AG04450 (cell line): ENCODE data around the gene TUBGCP3. TPM values are rescaled to one million over a fixed set of nuclear protein-coding genes. Genes with fewer than 3 reads are reported as not detected.
"Not testable (repeated sequence)": the region's sequence is repeated elsewhere in the genome, so short reads cannot be mapped to it uniquely, and the experiment has no call there.

Experiments used
- CTCF ChIA-PET: fragments of 300-600, 350-600 bp; formaldehyde crosslinking; extraction: SDS; loops from one replicate; lab custom pipeline; 2022; ENCODE audit warnings: antibody characterized with exemption, inconsistent platforms; lab: Charles Lee
- POLR2A ChIA-PET: fragments of 350-600 bp; formaldehyde crosslinking; extraction: SDS; loops from one replicate; lab custom pipeline; 2021; ENCODE audit warnings: antibody characterized with exemption, inconsistent platforms; lab: Yijun Ruan, JAX
- DNase-seq: peaks from one replicate; pipeline ENCODE4 v3.0.0-alpha.2; 2011; ENCODE audit warnings: low read depth, low spot score
- H3K27ac ChIP-seq: one replicate; pipeline ENCODE4 v1.5.1; 2012; ENCODE audit warnings: low read depth, low read length, control low read depth
- H3K27me3 ChIP-seq: one replicate; pipeline ENCODE4 v1.6.0; 2012; ENCODE audit warnings: low read length; ENCODE audit not compliant: control insufficient read depth, insufficient read depth
- H3K4me3 ChIP-seq: 2 replicates; pipeline ENCODE4 v1.5.1; 2011; ENCODE audit warnings: mild to moderate bottlenecking, low read depth, low read length, control low read depth
- H3K9me3 ChIP-seq: 2 replicates; pipeline ENCODE4 v1.5.1; 2012; ENCODE audit warnings: low read length; ENCODE audit not compliant: control insufficient read depth, insufficient read depth
- CTCF ChIP-seq: IDR thresholded peaks from 2 replicates; pipeline ENCODE4 v1.5.1; 2011; ENCODE audit warnings: low read depth, low read length, control low read depth, inconsistent platforms
- polyA plus RNA-seq: library from polyadenylated mRNA; depleted of rRNA; stranded (reverse); fragments of >200 nt; gene quantifications from 2 replicates; pipeline ENCODE4 v1.2.3, GENCODE V29; 2011

The TUBGCP3 gene
- polyA plus RNA-seq, 1 experiment: 11.3 TPM

- H3K9me3 ChIP-seq: no peaks in the 10 kb centered on the region
- no peak overlapping the region for H3K4me3 ChIP-seq
- peaks cover 31% of the 10 kb centered on the region for H3K27me3 ChIP-seq
- no peak overlapping the region for H3K27ac ChIP-seq
- ChIA-PET POLR2A (no interaction called here), CTCF (interaction anchor here (1.3 kb wide), 1 partner anchor 28 kb away, joined by 6 read pairs; no protein-coding TSS in a partner anchor)
- DNase-seq: no peak
- no peak for TF ChIP-seq CTCF
Measured at GRCh38 chr13:112634102-112634501, 46.1 kb upstream of the TUBGCP3 start.

- H3K9me3 ChIP-seq, H3K4me3 ChIP-seq, CTCF ChIA-PET, H3K27ac ChIP-seq, POLR2A ChIA-PET, DNase-seq: not testable (repeated sequence)
- peaks cover 18% of the 10 kb centered on the region for H3K27me3 ChIP-seq
Measured at GRCh38 chr13:112630226-112630625, 42.3 kb upstream of the TUBGCP3 start.

GRCh38 chr13:112629161-112629560, 41.2 kb upstream of the TUBGCP3 start:
- ChIA-PET POLR2A (no interaction called here), CTCF (interaction anchor here (0.6 kb wide), 1 partner anchor 138 kb away, joined by 3 read pairs; no protein-coding TSS in a partner anchor)
- TF ChIP-seq CTCF: no peak
- Histone ChIP-seq H3K4me3 (no peak overlapping the region), H3K27me3 (peaks cover 20% of the 10 kb centered on the region), H3K27ac (no peak overlapping the region), H3K9me3 (no peaks in the 10 kb centered on the region)
- no peak for DNase-seq

- CTCF ChIA-PET: interaction anchor here (1.2 kb wide), 1 partner anchor 21 kb away, joined by 4 read pairs; no protein-coding TSS in a partner anchor
- DNase-seq, H3K9me3 ChIP-seq, H3K4me3 ChIP-seq, POLR2A ChIA-PET, H3K27ac ChIP-seq: not testable (repeated sequence)
- H3K27me3 ChIP-seq: peaks cover 26% of the 10 kb centered on the region
Measured at GRCh38 chr13:112627613-112628012, 39.7 kb upstream of the TUBGCP3 start.

- no peak for TF ChIP-seq CTCF
- ChIA-PET CTCF (interaction anchor here (1.2 kb wide), 1 partner anchor 20 kb away, joined by 4 read pairs; no protein-coding TSS in a partner anchor), POLR2A (no interaction called here)
- no peak for DNase-seq
- no peak overlapping the region for H3K4me3 ChIP-seq
- H3K27ac ChIP-seq: no peak overlapping the region
- H3K27me3 ChIP-seq: peaks cover 29% of the 10 kb centered on the region
- no peaks in the 10 kb centered on the region for H3K9me3 ChIP-seq
Measured at GRCh38 chr13:112627161-112627560, 39.2 kb upstream of the TUBGCP3 start.

GRCh38 chr13:112626761-112627160, 38.8 kb upstream of the TUBGCP3 start:
- H3K27ac ChIP-seq: no peak overlapping the region
- CTCF ChIA-PET: interaction anchor here (1.2 kb wide), 1 partner anchor 20 kb away, joined by 4 read pairs; no protein-coding TSS in a partner anchor
- H3K4me3 ChIP-seq: no peak overlapping the region
- DNase-seq: no peak
- no peak for TF ChIP-seq CTCF
- no peaks in the 10 kb centered on the region for H3K9me3 ChIP-seq
- POLR2A ChIA-PET: no interaction called here
- peaks cover 31% of the 10 kb centered on the region for H3K27me3 ChIP-seq
